NCI-H1694 treated with DMSO at 0.1 percent for 48 hours (cell line): ENCODE data around the gene SLC35F3.
A peak's percentile ranks its signal among the peaks of the same experiment; 100 is the strongest.

ENCODE experiments used
- DNase-seq: peaks from one replicate; lab custom pipeline; 2025; lab: John Stamatoyannopoulos, UW

Gene SLC35F3

GRCh38 chr1:234321231-234321630 lies 416.8 kb downstream of the SLC35F3 start:
- DNase-seq = no peak

- no peak for DNase-seq
These were observed 417.6 kb downstream of the SLC35F3 start for GRCh38 chr1:234322097-234322496.

- DNase-seq = no peak
These were observed 418.5 kb downstream of the SLC35F3 start for GRCh38 chr1:234322979-234323378.

GRCh38 chr1:234324821-234325220 lies 420.3 kb downstream of the SLC35F3 start:
- DNase-seq = no peak

GRCh38 chr1:234325878-234326496 lies 421.5 kb downstream of the SLC35F3 start:
- no peak for DNase-seq

GRCh38 chr1:234326497-234327366 lies 422.3 kb downstream of the SLC35F3 start:
- peak; percentile 46 for DNase-seq

GRCh38 chr1:234327577-234328164 lies 423.2 kb downstream of the SLC35F3 start:
- DNase-seq = no peak

GRCh38 chr1:234330843-234331215 lies 426.4 kb downstream of the SLC35F3 start:
- DNase-seq = no peak

GRCh38 chr1:234331507-234331906 lies 427.0 kb downstream of the SLC35F3 start:
- DNase-seq = no peak

- DNase-seq = no peak
These were observed 431.9 kb downstream of the SLC35F3 start for GRCh38 chr1:234336359-234336758.

- no peak for DNase-seq
These were observed 432.8 kb downstream of the SLC35F3 start for GRCh38 chr1:234337233-234337632.

- DNase-seq = no peak
These were observed 436.1 kb downstream of the SLC35F3 start for GRCh38 chr1:234340528-234340927.

GRCh38 chr1:234342774-234343173 lies 438.3 kb downstream of the SLC35F3 start:
- DNase-seq = no peak

GRCh38 chr1:234345237-234345636 lies 440.8 kb downstream of the SLC35F3 start:
- no peak for DNase-seq

GRCh38 chr1:234348964-234349363 lies 444.5 kb downstream of the SLC35F3 start:
- DNase-seq = no peak

- DNase-seq = no peak
These were observed 451.5 kb downstream of the SLC35F3 start for GRCh38 chr1:234355782-234356510.

GRCh38 chr1:234356615-234357269 lies 452.3 kb downstream of the SLC35F3 start:
- peak; percentile 41 for DNase-seq

GRCh38 chr1:234357831-234358230 lies 453.4 kb downstream of the SLC35F3 start:
- no peak for DNase-seq

GRCh38 chr1:234361102-234361603 lies 456.7 kb downstream of the SLC35F3 start:
- DNase-seq = no peak

- no peak for DNase-seq
These were observed 458.1 kb downstream of the SLC35F3 start for GRCh38 chr1:234362558-234362957.

GRCh38 chr1:234368320-234369032 lies 464.0 kb downstream of the SLC35F3 start:
- DNase-seq = no peak
